Right ventricle myocardium inferior (tissue), 1 donor: Measurements from ENCODE around the gene MOV10L1. TPM values are rescaled to one million over a fixed set of nuclear protein-coding genes. Genes with fewer than 3 reads are reported as not detected.

Source experiments
- ATAC-seq: fragments of 200-7000 bp; cut with Tn5 transposase; one replicate; pipeline ENCODE4 v1.9.1; 2020; ENCODE audit warnings: mild to moderate bottlenecking, moderate library complexity
- DNase-seq: peaks from one replicate; pipeline ENCODE4 v3.0.0; 2021; ENCODE audit errors: missing footprints
- intact Hi-C: fragments of 100-400 bp; cut with DNase I; formaldehyde crosslinking; loops from one replicate; pipeline ENCODE4 v1.11.0; 2022
- long read RNA-seq: library from polyadenylated mRNA; unstranded; transcript quantifications from one replicate; pipeline ENCODE4 v2.0.0, GENCODE V29; 2021
- total RNA-seq: library from RNA; stranded (reverse); fragmentation: NEBNext Ultra II Directional; extraction: Animal tissue kit (Norgen Biotek cat#: 25700); gene quantifications from one replicate; pipeline ENCODE4 v1.2.1, GENCODE V29; 2021
- donor health status: DM: no; HTN: yes; CAD: no; lungs with severe emphysema.

Gene MOV10L1
- not detected for total RNA-seq
- long read RNA-seq: 0 reads

GRCh38 chr22:50089682-50090411 lies at the start of gene MOV10L1:
MOV10L1 (plus strand) TSS chr22:50090006; CDS start chr22:50090089, 83 bp downstream.
- ATAC-seq (no peak), DNase-seq (no peak)
- intact Hi-C loops: no loop called here

GRCh38 chr22:50040717-50041116 lies 49.1 kb upstream of the MOV10L1 start:
- DNase-seq: peak; percentile 50
- intact Hi-C loops: no loop called here
- ATAC-seq: no peak

GRCh38 chr22:50041361-50042065 lies 48.3 kb upstream of the MOV10L1 start:
- DNase-seq (peak; percentile 39), ATAC-seq (no peak)
- intact Hi-C loops: no loop called here

- intact Hi-C loops: no loop called here
- no peak for ATAC-seq
- DNase-seq: no peak
Observed at GRCh38 chr22:50044485-50045118, 45.2 kb upstream of the MOV10L1 start.

GRCh38 chr22:50045211-50046018 lies 44.4 kb upstream of the MOV10L1 start:
- DNase-seq: no peak
- no peak for ATAC-seq
- intact Hi-C loops: no loop called here

GRCh38 chr22:50046019-50046415 lies 43.8 kb upstream of the MOV10L1 start:
- ATAC-seq (no peak), DNase-seq (no peak)
- intact Hi-C loops: no loop called here

GRCh38 chr22:50046481-50047245 lies 43.1 kb upstream of the MOV10L1 start:
- intact Hi-C loops: no loop called here
- DNase-seq: no peak
- no peak for ATAC-seq

GRCh38 chr22:50047346-50047745 lies 42.5 kb upstream of the MOV10L1 start:
- ATAC-seq: no peak
- intact Hi-C loops: no loop called here
- no peak for DNase-seq

- DNase-seq (no peak), ATAC-seq (no peak)
- intact Hi-C loops: no loop called here
Observed at GRCh38 chr22:50048061-50048765, 41.6 kb upstream of the MOV10L1 start.

- DNase-seq: no peak
- no peak for ATAC-seq
- intact Hi-C loops: no loop called here
Observed at GRCh38 chr22:50048836-50049235, 41.0 kb upstream of the MOV10L1 start.

- intact Hi-C loops: no loop called here
- no peak for ATAC-seq
- no peak for DNase-seq
Observed at GRCh38 chr22:50049299-50050195, 40.3 kb upstream of the MOV10L1 start.

- ATAC-seq (no peak), DNase-seq (no peak)
- intact Hi-C loops: no loop called here
Observed at GRCh38 chr22:50051930-50052329, 37.9 kb upstream of the MOV10L1 start.

GRCh38 chr22:50053861-50054260 lies 35.9 kb upstream of the MOV10L1 start:
- intact Hi-C loops: no loop called here
- no peak for DNase-seq
- ATAC-seq: no peak

GRCh38 chr22:50056214-50056972 lies 33.4 kb upstream of the MOV10L1 start:
- intact Hi-C loops: no loop called here
- no peak for ATAC-seq
- DNase-seq: no peak

GRCh38 chr22:50057278-50058060 lies 32.3 kb upstream of the MOV10L1 start:
- ATAC-seq: no peak
- intact Hi-C loops: no loop called here
- DNase-seq: no peak
